ENCODE measurements around the gene SLC16A10. TPM values are rescaled to one million over a fixed set of nuclear protein-coding genes. Genes with fewer than 3 reads are reported as not detected.

SLC16A10 gene
- polyA plus RNA-seq, 1 donor (not counting 4 experiments of a cell fraction or from before 2014, with no cell fraction given), result not detected

DNA sequence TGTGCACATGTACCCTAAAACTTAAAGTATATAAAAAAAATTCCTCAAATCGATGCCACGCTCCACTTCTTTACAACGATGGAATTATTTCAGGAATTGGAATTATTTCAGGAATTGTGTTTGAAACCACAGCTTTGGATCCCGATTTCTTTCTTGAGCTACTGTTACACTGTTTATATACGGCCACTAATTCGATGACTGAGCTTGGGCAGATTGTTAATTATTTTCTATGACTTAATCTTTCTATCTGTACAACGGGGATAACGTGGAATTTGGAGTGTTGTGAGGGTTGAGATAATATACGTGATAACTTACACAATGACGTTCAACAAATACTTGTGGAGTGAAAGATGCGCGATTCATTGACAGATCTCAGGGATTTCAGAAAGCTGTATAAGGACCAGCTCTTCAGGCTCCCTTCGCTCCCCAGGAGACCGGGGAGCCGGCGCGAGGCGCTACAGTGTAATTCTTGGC lies 171.3 kb downstream of the SLC16A10 start:
- no peak for DNase-seq (ENCODE audit: low read depth, low spot score)
- Histone ChIP-seq H3K9me3 (ENCODE audit: control insufficient read depth, low read depth, low read length) (no peaks in the 10 kb centered on the region), H3K36me3 (ENCODE audit: control insufficient read depth in 2 of 2, extremely low read depth in 1 of 2, insufficient read depth in 2 of 2, low read length in 2 of 2) (peaks cover 2 to 3% of the 10 kb centered on the region in 2 experiments), H4K20me1 (ENCODE audit: control insufficient read depth, extremely low read depth, insufficient read depth, low read length) (no peaks in the 10 kb centered on the region), H3K79me2 (ENCODE audit: control insufficient read depth, insufficient read depth, low read length) (peaks cover 18% of the 10 kb centered on the region), H3K4me1 (ENCODE audit: control insufficient read depth, extremely low read depth, insufficient read depth, low read length) (peaks cover 10% of the 10 kb centered on the region), H3K9me1 (ENCODE audit: control insufficient read depth, extremely low read depth, insufficient read depth, low read length) (no peaks in the 10 kb centered on the region), H3K27me3 (ENCODE audit: control insufficient read depth, extremely low read depth, insufficient read depth, low read length) (no peaks in the 10 kb centered on the region), H3K27ac (ENCODE audit: control insufficient read depth, insufficient read depth, low read length) (peak overlapping the region; percentile 51), H3K9ac (ENCODE audit: control insufficient read depth, extremely low read depth, insufficient read depth, low read length) (peak overlapping the region; percentile 84), H3K4me3 (ENCODE audit: control insufficient read depth in 2 of 3, extremely low read depth in 1 of 3, insufficient read depth in 2 of 3, low read depth in 1 of 3, low read length in 3 of 3) (peak overlapping the region in 1 of 3 experiments; percentile 53), H3K4me2 (ENCODE audit: control insufficient read depth, extremely low read depth, insufficient read depth, low read depth, low read length) (peak overlapping the region; percentile 95), H2AFZ (ENCODE audit: control insufficient read depth, low read length) (peak overlapping the region; percentile 92)
- no peak for FAIRE-seq
- dilution Hi-C loops (cut with MboI; ENCODE audit: extremely low pct_ligation_motif_present, low sequenced_read_pairs), result no loop called here
- TF ChIP-seq, protein P1, sequence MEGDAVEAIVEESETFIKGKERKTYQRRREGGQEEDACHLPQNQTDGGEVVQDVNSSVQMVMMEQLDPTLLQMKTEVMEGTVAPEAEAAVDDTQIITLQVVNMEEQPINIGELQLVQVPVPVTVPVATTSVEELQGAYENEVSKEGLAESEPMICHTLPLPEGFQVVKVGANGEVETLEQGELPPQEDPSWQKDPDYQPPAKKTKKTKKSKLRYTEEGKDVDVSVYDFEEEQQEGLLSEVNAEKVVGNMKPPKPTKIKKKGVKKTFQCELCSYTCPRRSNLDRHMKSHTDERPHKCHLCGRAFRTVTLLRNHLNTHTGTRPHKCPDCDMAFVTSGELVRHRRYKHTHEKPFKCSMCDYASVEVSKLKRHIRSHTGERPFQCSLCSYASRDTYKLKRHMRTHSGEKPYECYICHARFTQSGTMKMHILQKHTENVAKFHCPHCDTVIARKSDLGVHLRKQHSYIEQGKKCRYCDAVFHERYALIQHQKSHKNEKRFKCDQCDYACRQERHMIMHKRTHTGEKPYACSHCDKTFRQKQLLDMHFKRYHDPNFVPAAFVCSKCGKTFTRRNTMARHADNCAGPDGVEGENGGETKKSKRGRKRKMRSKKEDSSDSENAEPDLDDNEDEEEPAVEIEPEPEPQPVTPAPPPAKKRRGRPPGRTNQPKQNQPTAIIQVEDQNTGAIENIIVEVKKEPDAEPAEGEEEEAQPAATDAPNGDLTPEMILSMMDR (optimal IDR thresholded peaks at IDR 0.05 in 1 of 3, IDR thresholded peaks at IDR 0.05 in 1 of 3, conservative IDR thresholded peaks at IDR 0.05 in 1 of 3; ENCODE audit: extremely low read depth in 1 of 3, insufficient read depth in 2 of 3, low read length in 3 of 3), result no peak
- no peak for TF ChIP-seq EZH2 (IDR thresholded peaks at IDR 0.05; ENCODE audit: low read length)

DNA sequence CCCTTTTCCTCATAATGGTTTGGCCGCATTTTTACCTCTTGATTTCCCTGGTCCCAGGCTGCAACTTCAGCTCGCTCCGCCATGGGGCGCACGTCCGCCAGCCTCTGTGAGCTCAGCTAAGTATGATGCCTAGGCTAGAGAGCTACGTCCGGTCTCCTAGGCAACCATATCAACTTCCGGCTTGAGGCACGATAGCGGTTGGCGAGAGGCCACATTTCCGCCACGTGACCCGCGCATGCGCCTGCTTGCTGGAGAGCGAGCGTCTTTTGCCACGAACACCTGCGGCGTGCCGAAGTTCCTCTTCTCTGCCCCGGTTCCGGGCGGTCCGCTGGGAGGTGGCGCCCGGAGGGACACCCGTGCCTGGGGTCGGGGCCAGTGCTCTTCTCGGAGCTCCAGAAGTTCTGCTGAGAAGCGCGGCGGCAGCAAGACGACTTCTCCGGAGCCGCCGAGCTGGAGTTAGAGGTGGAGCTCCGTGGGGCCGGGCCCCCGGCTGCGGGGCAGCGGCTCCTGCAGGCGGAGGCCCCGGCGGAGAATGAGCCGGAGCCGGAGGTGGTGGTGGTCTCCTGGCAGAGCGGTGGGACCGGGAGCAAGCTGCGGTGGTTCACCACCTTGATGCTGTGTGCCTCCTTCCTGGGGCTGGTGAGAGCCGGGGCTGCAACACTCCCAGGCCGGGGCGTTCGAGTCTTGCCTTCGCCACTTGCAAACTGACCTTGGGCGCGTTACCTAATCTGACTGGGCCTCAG lies 172.0 kb downstream of the SLC16A10 start:
- Histone ChIP-seq H3K9ac (ENCODE audit: control insufficient read depth, extremely low read depth, insufficient read depth, low read length) (peak overlapping the region; percentile 84), H3K36me3 (ENCODE audit: control insufficient read depth in 2 of 2, extremely low read depth in 1 of 2, insufficient read depth in 2 of 2, low read length in 2 of 2) (peaks cover 2 to 5% of the 10 kb centered on the region in 2 experiments), H3K4me1 (ENCODE audit: control insufficient read depth, extremely low read depth, insufficient read depth, low read length) (peaks cover 16% of the 10 kb centered on the region), H3K9me1 (ENCODE audit: control insufficient read depth, extremely low read depth, insufficient read depth, low read length) (no peaks in the 10 kb centered on the region), H3K4me2 (ENCODE audit: control insufficient read depth, extremely low read depth, insufficient read depth, low read depth, low read length) (peak overlapping the region; percentile 95), H3K79me2 (ENCODE audit: control insufficient read depth, insufficient read depth, low read length) (peaks cover 23% of the 10 kb centered on the region), H4K20me1 (ENCODE audit: control insufficient read depth, extremely low read depth, insufficient read depth, low read length) (no peaks in the 10 kb centered on the region), H2AFZ (ENCODE audit: control insufficient read depth, low read length) (peak overlapping the region; percentile 92), H3K9me3 (ENCODE audit: control insufficient read depth, low read depth, low read length) (no peaks in the 10 kb centered on the region), H3K27ac (ENCODE audit: control insufficient read depth, insufficient read depth, low read length) (peak overlapping the region; percentile 91), H3K27me3 (ENCODE audit: control insufficient read depth, extremely low read depth, insufficient read depth, low read length) (no peaks in the 10 kb centered on the region), H3K4me3 (ENCODE audit: control insufficient read depth in 2 of 3, extremely low read depth in 1 of 3, insufficient read depth in 2 of 3, low read depth in 1 of 3, low read length in 3 of 3) (peak overlapping the region; percentile 72 to 78 (median 73))
- FAIRE-seq (peak; percentile 99), DNase-seq (ENCODE audit: low read depth, low spot score) (peak; percentile 95)
- TF ChIP-seq EZH2 (IDR thresholded peaks at IDR 0.05; ENCODE audit: low read length), result no peak
- TF ChIP-seq, protein P1 (optimal IDR thresholded peaks at IDR 0.05 in 1 of 3, IDR thresholded peaks at IDR 0.05 in 1 of 3, conservative IDR thresholded peaks at IDR 0.05 in 1 of 3; ENCODE audit: extremely low read depth in 1 of 3, insufficient read depth in 2 of 3, low read length in 3 of 3), result peak; percentile 93 to 98 (median 94)
- dilution Hi-C loops (cut with MboI; ENCODE audit: extremely low pct_ligation_motif_present, low sequenced_read_pairs), result no loop called here
